Karpas-422 (cell line): ENCODE measurements around the gene EPHA4. TPM values are rescaled to one million over a fixed set of nuclear protein-coding genes. Genes with fewer than 3 reads are reported as not detected.
A peak's percentile ranks its signal among the peaks of the same experiment; 100 is the strongest.

Experiments used
- DNase-seq: peaks from one replicate; pipeline ENCODE4 v3.0.0-alpha.2; 2015
- H2AFZ ChIP-seq: fragments of 200-600 bp; sonication (generic); 2 replicates; pipeline ENCODE4 v1.6.1; 2014; ENCODE audit warnings: antibody characterized with exemption, low read length, mixed read lengths
- H3K27ac ChIP-seq: fragments of 200-600 bp; sonication (generic); 2 replicates; pipeline ENCODE4 v1.5.1; 2014; ENCODE audit warnings: mild to moderate bottlenecking, low read length, moderate library complexity
- H3K27me3 ChIP-seq: fragments of 200-600 bp; sonication (generic); 2 replicates; pipeline ENCODE4 v1.6.1; 2014; ENCODE audit warnings: low read length, mixed read lengths
- H3K36me3 ChIP-seq: fragments of 200-600 bp; sonication (generic); 2 replicates; pipeline ENCODE4 v1.6.1; 2014; ENCODE audit warnings: low read length, mixed read lengths; ENCODE audit not compliant: insufficient read depth
- H3K4me1 ChIP-seq: fragments of 200-600 bp; sonication (generic); 2 replicates; pipeline ENCODE4 v1.6.1; 2014; ENCODE audit warnings: mild to moderate bottlenecking, low read length, mixed read lengths
- H3K4me2 ChIP-seq: fragments of 200-600 bp; sonication (generic); 2 replicates; pipeline ENCODE4 v1.6.1; 2014; ENCODE audit warnings: low read length, low read depth, mild to moderate bottlenecking; ENCODE audit not compliant: poor library complexity, severe bottlenecking
- H3K4me3 ChIP-seq: fragments of 200-600 bp; sonication (generic); 2 replicates; pipeline ENCODE4 v1.5.1; 2014; ENCODE audit warnings: mild to moderate bottlenecking, antibody characterized with exemption, low read length, mixed read lengths
- H3K79me2 ChIP-seq: fragments of 200-600 bp; sonication (generic); 2 replicates; pipeline ENCODE4 v1.6.1; 2014; ENCODE audit warnings: mild to moderate bottlenecking, low read length, mixed read lengths
- H3K9ac ChIP-seq: fragments of 200-600 bp; sonication (generic); 2 replicates; pipeline ENCODE4 v1.6.0; 2014; ENCODE audit warnings: low read length
- H3K9me2 ChIP-seq: fragments of 200-600 bp; sonication (generic), shearing (Covaris generic); replicated peaks from 2 replicates; pipeline ENCODE4 v1.6.0; 2014; ENCODE audit warnings: mild to moderate bottlenecking, low read length, moderate library complexity; ENCODE audit not compliant: insufficient read depth
- H3K9me3 ChIP-seq: fragments of 300-700, 200-600 bp; sonication (generic); 2 replicates; pipeline ENCODE4 v1.6.1; 2014; ENCODE audit warnings: low read length, mixed read lengths
- H4K20me1 ChIP-seq: fragments of 200-600 bp; sonication (generic); 2 replicates; pipeline ENCODE4 v1.6.1; 2014; ENCODE audit warnings: mild to moderate bottlenecking, antibody characterized with exemption, low read length, low read depth; ENCODE audit not compliant: insufficient read depth
- total RNA-seq: library from RNA; depleted of rRNA; stranded (reverse); fragments of >200 nt; shearing (Covaris generic); gene quantifications from 2 replicates; pipeline ENCODE4 v1.2.3, GENCODE V29; 2014; ENCODE audit warnings: low replicate concordance; rRNA removed

Gene EPHA4
- not detected in 2 replicates for total RNA-seq

- Histone ChIP-seq H2AFZ (peak within 1 kb of the TSS; percentile 71; the same call in 1 of the 2 replicates), H3K9me3 (no peaks in the 10 kb centered on the region), H3K9me2 (no peaks in the 10 kb centered on the region), H3K4me3 (peak within 1 kb of the TSS; percentile 66), H3K79me2 (no peaks in the 10 kb centered on the region), H3K27me3 (no peaks in the 10 kb centered on the region), H3K4me1 (peaks cover 28% of the 10 kb centered on the region), H3K9ac (peak within 1 kb of the TSS; percentile 47), H3K27ac (no peak within 1 kb of the TSS), H4K20me1 (no peaks in the 10 kb centered on the region), H3K36me3 (no peaks in the 10 kb centered on the region), H3K4me2 (peak within 1 kb of the TSS; percentile 91)
- peak; percentile 88 for DNase-seq
These were observed at the start of gene EPHA4 for GRCh38 chr2:221572219-221572820. Gene EPHA4 (minus strand): TSS chr2:221572304. CDS start chr2:221572248, 56 bp downstream.

GRCh38 chr2:221618007-221618406 is 45.9 kb upstream of the EPHA4 start:
- H4K20me1 ChIP-seq = no peaks in the 10 kb centered on the region
- H3K9ac ChIP-seq = no peak overlapping the region
- H3K9me3 ChIP-seq = no peaks in the 10 kb centered on the region
- H3K27me3 ChIP-seq = no peaks in the 10 kb centered on the region
- H2AFZ ChIP-seq = no peak overlapping the region
- H3K4me2 ChIP-seq = no peak overlapping the region
- no peaks in the 10 kb centered on the region for H3K79me2 ChIP-seq
- no peaks in the 10 kb centered on the region for H3K9me2 ChIP-seq
- H3K4me1 ChIP-seq = no peaks in the 10 kb centered on the region
- no peak overlapping the region for H3K27ac ChIP-seq
- no peak overlapping the region for H3K4me3 ChIP-seq
- no peak for DNase-seq
- H3K36me3 ChIP-seq = no peaks in the 10 kb centered on the region

- Histone ChIP-seq H3K4me3 (no peak overlapping the region), H3K9me2 (no peaks in the 10 kb centered on the region), H3K79me2 (no peaks in the 10 kb centered on the region), H3K9ac (no peak overlapping the region), H3K27me3 (no peaks in the 10 kb centered on the region), H4K20me1 (no peaks in the 10 kb centered on the region), H3K9me3 (no peaks in the 10 kb centered on the region), H2AFZ (no peak overlapping the region), H3K4me2 (no peak overlapping the region), H3K27ac (no peak overlapping the region), H3K36me3 (no peaks in the 10 kb centered on the region), H3K4me1 (no peaks in the 10 kb centered on the region)
- no peak for DNase-seq
These were observed 44.5 kb upstream of the EPHA4 start for GRCh38 chr2:221616561-221616960.

- H3K9me3 ChIP-seq = no peaks in the 10 kb centered on the region
- H3K4me1 ChIP-seq = no peaks in the 10 kb centered on the region
- no peaks in the 10 kb centered on the region for H3K9me2 ChIP-seq
- H3K9ac ChIP-seq = no peak overlapping the region
- H3K27me3 ChIP-seq = no peaks in the 10 kb centered on the region
- no peak for DNase-seq
- H3K4me2 ChIP-seq = no peak overlapping the region
- no peak overlapping the region for H3K4me3 ChIP-seq
- H3K79me2 ChIP-seq = no peaks in the 10 kb centered on the region
- H2AFZ ChIP-seq = no peak overlapping the region
- no peaks in the 10 kb centered on the region for H3K36me3 ChIP-seq
- no peak overlapping the region for H3K27ac ChIP-seq
- H4K20me1 ChIP-seq = no peaks in the 10 kb centered on the region
These were observed 42.2 kb upstream of the EPHA4 start for GRCh38 chr2:221614274-221614673.

- H3K4me3 ChIP-seq = no peak overlapping the region
- no peak for DNase-seq
- no peaks in the 10 kb centered on the region for H3K9me3 ChIP-seq
These were observed 40.7 kb upstream of the EPHA4 start for GRCh38 chr2:221612800-221613199.

GRCh38 chr2:221612161-221612560 is 40.1 kb upstream of the EPHA4 start:
- no peak overlapping the region for H3K4me2 ChIP-seq
- no peaks in the 10 kb centered on the region for H3K9me3 ChIP-seq
- no peak overlapping the region for H3K27ac ChIP-seq
- H3K4me3 ChIP-seq = no peak overlapping the region
- H3K9ac ChIP-seq = no peak overlapping the region
- H2AFZ ChIP-seq = no peak overlapping the region
- no peaks in the 10 kb centered on the region for H3K36me3 ChIP-seq
- H3K79me2 ChIP-seq = no peaks in the 10 kb centered on the region
- no peaks in the 10 kb centered on the region for H4K20me1 ChIP-seq
- H3K4me1 ChIP-seq = no peaks in the 10 kb centered on the region
- H3K27me3 ChIP-seq = no peaks in the 10 kb centered on the region
- DNase-seq = no peak
- no peaks in the 10 kb centered on the region for H3K9me2 ChIP-seq

More at GRCh38 chr2:221612800-221613199, 40.7 kb upstream of the EPHA4 start:
- Histone ChIP-seq H3K27ac (no peak overlapping the region), H3K27me3 (no peaks in the 10 kb centered on the region), H3K79me2 (no peaks in the 10 kb centered on the region), H2AFZ (no peak overlapping the region), H3K36me3 (no peaks in the 10 kb centered on the region), H3K9me2 (no peaks in the 10 kb centered on the region), H3K4me2 (no peak overlapping the region), H4K20me1 (no peaks in the 10 kb centered on the region), H3K9ac (no peak overlapping the region), H3K4me1 (no peaks in the 10 kb centered on the region)

GRCh38 chr2:221610675-221611074 is 38.6 kb upstream of the EPHA4 start:
- Histone ChIP-seq H3K9me2 (no peaks in the 10 kb centered on the region), H3K9me3 (no peaks in the 10 kb centered on the region), H3K9ac (no peak overlapping the region), H3K27me3 (no peaks in the 10 kb centered on the region), H3K4me1 (no peaks in the 10 kb centered on the region), H4K20me1 (no peaks in the 10 kb centered on the region), H3K27ac (no peak overlapping the region), H3K4me2 (no peak overlapping the region), H3K4me3 (no peak overlapping the region), H3K36me3 (no peaks in the 10 kb centered on the region), H3K79me2 (no peaks in the 10 kb centered on the region), H2AFZ (no peak overlapping the region)
- DNase-seq = no peak

GRCh38 chr2:221610255-221610654 is 38.2 kb upstream of the EPHA4 start:
- no peak for DNase-seq
- Histone ChIP-seq H3K27ac (no peak overlapping the region), H3K79me2 (no peaks in the 10 kb centered on the region), H3K9ac (no peak overlapping the region), H3K4me1 (no peaks in the 10 kb centered on the region), H3K4me3 (no peak overlapping the region), H3K9me2 (no peaks in the 10 kb centered on the region), H4K20me1 (no peaks in the 10 kb centered on the region), H2AFZ (no peak overlapping the region), H3K9me3 (no peaks in the 10 kb centered on the region), H3K4me2 (no peak overlapping the region), H3K36me3 (no peaks in the 10 kb centered on the region), H3K27me3 (no peaks in the 10 kb centered on the region)
